Measurements from ENCODE around the gene TRMT112. TPM values are rescaled to one million over a fixed set of nuclear protein-coding genes. Genes with fewer than 3 reads are reported as not detected.

Gene TRMT112
- total and polyA plus RNA-seq, 2 of the 8 experiments (the other 6 are each of a cell fraction or from before 2014, with no cell fraction given): 300 to 650 TPM

GRCh38 chr11:64356498-64357411, 39.4 kb upstream of the TRMT112 start (continued):
- 0 out of 4 replicates have a peak, but pooled peaks of 1 of the 2 experiments have one; percentile 27 for TF ChIP-seq SIN3A (conservative IDR thresholded peaks at IDR 0.05 in 1 of 2, IDR thresholded peaks at IDR 0.05 in 1 of 2; ENCODE audit: low read depth in 1 of 2, low read length in 2 of 2)
